Measurements from ENCODE around the gene PDE8A. TPM values are rescaled to one million over a fixed set of nuclear protein-coding genes. Genes with fewer than 3 reads are reported as not detected.

Gene PDE8A
- total RNA-seq, 1 experiment from 2014 or later, result 40.0 TPM

DNA sequence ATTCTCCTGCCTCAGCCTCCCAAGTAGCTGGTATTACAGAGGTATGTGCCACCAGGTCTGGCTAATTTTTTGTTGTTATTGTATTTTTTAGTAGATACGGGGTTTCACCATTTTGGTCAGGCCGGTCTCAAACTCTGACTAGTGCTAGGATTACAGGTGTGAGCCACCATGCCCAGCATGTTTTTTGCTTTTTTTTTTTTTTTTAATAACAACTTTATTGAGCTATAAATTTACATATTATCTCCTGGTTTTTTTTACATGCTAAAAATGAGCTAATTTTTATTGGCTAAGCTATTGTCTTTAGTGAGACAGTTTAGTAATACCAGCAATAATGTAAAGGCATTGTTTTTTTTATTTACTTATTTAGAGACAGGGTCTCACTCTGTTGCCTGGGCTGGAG is 105.2 kb downstream of the PDE8A start:
- CTCF ChIA-PET, result no interaction called here
- BruUV-seq (replicated peaks), result no TSS peak
- ATAC-seq (no peak), DNase-seq (ENCODE audit: low read depth, low spot score) (no peak)
- Histone ChIP-seq H3K27me3 (ENCODE audit: control insufficient read depth, insufficient read depth, low read length) (no peaks in the 10 kb centered on the region), H3K4me3 (ENCODE audit: low read depth in 2 of 2, low read length in 2 of 2) (no peak overlapping the region), H3K9me3 (ENCODE audit: control insufficient read depth, insufficient read depth, low read depth, low read length) (no peaks in the 10 kb centered on the region), H3K27ac (ENCODE audit: low read length) (no peak overlapping the region), H3K36me3 (ENCODE audit: control insufficient read depth, insufficient read depth, low read length) (no peaks in the 10 kb centered on the region), H3K4me1 (ENCODE audit: control insufficient read depth, insufficient read depth, low read length) (no peaks in the 10 kb centered on the region)
- TF ChIP-seq SIN3A (IDR thresholded peaks at IDR 0.05; ENCODE audit: borderline replicate concordance, insufficient read depth, low read depth, low read length) (no peak), POLR2AphosphoS5 (IDR thresholded peaks at IDR 0.05; ENCODE audit: low read depth, low read length) (no peak), TCF7L2 (IDR thresholded peaks at IDR 0.05; ENCODE audit: low read depth, low read length) (no peak)
- TF ChIP-seq, protein P1, sequence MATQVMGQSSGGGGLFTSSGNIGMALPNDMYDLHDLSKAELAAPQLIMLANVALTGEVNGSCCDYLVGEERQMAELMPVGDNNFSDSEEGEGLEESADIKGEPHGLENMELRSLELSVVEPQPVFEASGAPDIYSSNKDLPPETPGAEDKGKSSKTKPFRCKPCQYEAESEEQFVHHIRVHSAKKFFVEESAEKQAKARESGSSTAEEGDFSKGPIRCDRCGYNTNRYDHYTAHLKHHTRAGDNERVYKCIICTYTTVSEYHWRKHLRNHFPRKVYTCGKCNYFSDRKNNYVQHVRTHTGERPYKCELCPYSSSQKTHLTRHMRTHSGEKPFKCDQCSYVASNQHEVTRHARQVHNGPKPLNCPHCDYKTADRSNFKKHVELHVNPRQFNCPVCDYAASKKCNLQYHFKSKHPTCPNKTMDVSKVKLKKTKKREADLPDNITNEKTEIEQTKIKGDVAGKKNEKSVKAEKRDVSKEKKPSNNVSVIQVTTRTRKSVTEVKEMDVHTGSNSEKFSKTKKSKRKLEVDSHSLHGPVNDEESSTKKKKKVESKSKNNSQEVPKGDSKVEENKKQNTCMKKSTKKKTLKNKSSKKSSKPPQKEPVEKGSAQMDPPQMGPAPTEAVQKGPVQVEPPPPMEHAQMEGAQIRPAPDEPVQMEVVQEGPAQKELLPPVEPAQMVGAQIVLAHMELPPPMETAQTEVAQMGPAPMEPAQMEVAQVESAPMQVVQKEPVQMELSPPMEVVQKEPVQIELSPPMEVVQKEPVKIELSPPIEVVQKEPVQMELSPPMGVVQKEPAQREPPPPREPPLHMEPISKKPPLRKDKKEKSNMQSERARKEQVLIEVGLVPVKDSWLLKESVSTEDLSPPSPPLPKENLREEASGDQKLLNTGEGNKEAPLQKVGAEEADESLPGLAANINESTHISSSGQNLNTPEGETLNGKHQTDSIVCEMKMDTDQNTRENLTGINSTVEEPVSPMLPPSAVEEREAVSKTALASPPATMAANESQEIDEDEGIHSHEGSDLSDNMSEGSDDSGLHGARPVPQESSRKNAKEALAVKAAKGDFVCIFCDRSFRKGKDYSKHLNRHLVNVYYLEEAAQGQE (IDR thresholded peaks at IDR 0.05; ENCODE audit: insufficient read depth in 1 of 2, low read depth in 2 of 2, low read length in 1 of 2), result no peak
- TF ChIP-seq, protein P2, sequence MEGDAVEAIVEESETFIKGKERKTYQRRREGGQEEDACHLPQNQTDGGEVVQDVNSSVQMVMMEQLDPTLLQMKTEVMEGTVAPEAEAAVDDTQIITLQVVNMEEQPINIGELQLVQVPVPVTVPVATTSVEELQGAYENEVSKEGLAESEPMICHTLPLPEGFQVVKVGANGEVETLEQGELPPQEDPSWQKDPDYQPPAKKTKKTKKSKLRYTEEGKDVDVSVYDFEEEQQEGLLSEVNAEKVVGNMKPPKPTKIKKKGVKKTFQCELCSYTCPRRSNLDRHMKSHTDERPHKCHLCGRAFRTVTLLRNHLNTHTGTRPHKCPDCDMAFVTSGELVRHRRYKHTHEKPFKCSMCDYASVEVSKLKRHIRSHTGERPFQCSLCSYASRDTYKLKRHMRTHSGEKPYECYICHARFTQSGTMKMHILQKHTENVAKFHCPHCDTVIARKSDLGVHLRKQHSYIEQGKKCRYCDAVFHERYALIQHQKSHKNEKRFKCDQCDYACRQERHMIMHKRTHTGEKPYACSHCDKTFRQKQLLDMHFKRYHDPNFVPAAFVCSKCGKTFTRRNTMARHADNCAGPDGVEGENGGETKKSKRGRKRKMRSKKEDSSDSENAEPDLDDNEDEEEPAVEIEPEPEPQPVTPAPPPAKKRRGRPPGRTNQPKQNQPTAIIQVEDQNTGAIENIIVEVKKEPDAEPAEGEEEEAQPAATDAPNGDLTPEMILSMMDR (IDR thresholded peaks at IDR 0.05), result no peak
- intact Hi-C loops (cut with micrococcal nuclease; ENCODE audit: unreplicated experiment) (no loop called here), in situ Hi-C loops (cut with HindIII; ENCODE audit: low pct_unique_long_range_greater_than_20kb, low sequenced_read_pairs) (no loop called here)
- POLR2A ChIA-PET, result interaction anchor here (0.7 kb wide), 1 partner anchor 57 kb away, joined by 5 read pairs; no protein-coding TSS in a partner anchor

DNA sequence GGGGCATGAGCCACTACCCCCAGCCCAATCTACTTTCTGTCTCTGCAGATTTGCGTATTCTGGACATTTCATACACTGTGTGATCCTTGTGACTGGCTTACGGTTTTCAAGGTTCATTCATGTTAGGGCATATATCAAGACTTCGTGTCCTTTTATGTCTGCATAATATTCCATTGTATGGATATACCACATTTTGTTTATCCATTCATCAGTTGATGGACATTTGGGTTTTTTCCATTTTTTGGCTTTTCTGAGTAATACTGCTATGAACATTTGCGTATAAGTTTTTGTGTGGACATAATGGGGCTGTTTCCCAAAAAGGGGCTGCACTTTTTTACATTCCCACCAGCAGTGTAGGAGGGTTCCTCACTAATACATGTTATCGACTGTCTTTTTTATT is 106.6 kb downstream of the PDE8A start:
- DNase-seq (ENCODE audit: low read depth, low spot score) (no peak), ATAC-seq (no peak)
- Histone ChIP-seq H3K9me3 (ENCODE audit: control insufficient read depth, insufficient read depth, low read depth, low read length) (no peaks in the 10 kb centered on the region), H3K4me1 (ENCODE audit: control insufficient read depth, insufficient read depth, low read length) (no peaks in the 10 kb centered on the region), H3K4me3 (ENCODE audit: low read depth in 2 of 2, low read length in 2 of 2) (no peak overlapping the region), H3K36me3 (ENCODE audit: control insufficient read depth, insufficient read depth, low read length) (no peaks in the 10 kb centered on the region), H3K27ac (ENCODE audit: low read length) (no peak overlapping the region), H3K27me3 (ENCODE audit: control insufficient read depth, insufficient read depth, low read length) (no peaks in the 10 kb centered on the region)
- CTCF ChIA-PET, result no interaction called here
- TF ChIP-seq, protein P2 (IDR thresholded peaks at IDR 0.05), result no peak
- TF ChIP-seq TCF7L2 (IDR thresholded peaks at IDR 0.05; ENCODE audit: low read depth, low read length) (no peak), POLR2AphosphoS5 (IDR thresholded peaks at IDR 0.05; ENCODE audit: low read depth, low read length) (no peak), SIN3A (IDR thresholded peaks at IDR 0.05; ENCODE audit: borderline replicate concordance, insufficient read depth, low read depth, low read length) (no peak)
- TF ChIP-seq, protein P1 (IDR thresholded peaks at IDR 0.05; ENCODE audit: insufficient read depth in 1 of 2, low read depth in 2 of 2, low read length in 1 of 2), result no peak
- no TSS peak for BruUV-seq (replicated peaks)
- POLR2A ChIA-PET, result no interaction called here
- in situ Hi-C loops (cut with HindIII; ENCODE audit: low pct_unique_long_range_greater_than_20kb, low sequenced_read_pairs), result no loop called here
- intact Hi-C loops (cut with micrococcal nuclease; ENCODE audit: unreplicated experiment), result no loop called here
